ENCODE data around the gene RSPH1.

RSPH1 gene

DNA sequence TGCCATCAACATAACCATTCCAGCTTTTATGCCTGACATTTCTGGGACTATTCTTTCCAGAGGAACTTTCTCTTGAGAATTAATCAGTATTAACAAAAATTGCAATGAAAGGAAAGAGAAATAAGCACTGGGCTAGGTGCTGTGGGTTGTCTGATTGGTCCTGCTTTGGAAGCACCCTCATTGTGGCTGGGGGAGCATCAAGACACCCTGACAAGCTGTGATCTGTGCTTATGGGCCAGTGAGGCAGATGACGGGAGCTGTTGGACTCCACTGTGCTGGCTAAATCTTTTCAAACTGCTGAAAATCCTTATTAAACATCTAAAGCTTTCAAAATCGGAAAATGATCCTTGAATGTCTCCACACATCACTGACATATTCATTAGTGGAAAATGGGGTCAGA lies 72.3 kb downstream of the RSPH1 start:
- DNase-seq: no peak

DNA sequence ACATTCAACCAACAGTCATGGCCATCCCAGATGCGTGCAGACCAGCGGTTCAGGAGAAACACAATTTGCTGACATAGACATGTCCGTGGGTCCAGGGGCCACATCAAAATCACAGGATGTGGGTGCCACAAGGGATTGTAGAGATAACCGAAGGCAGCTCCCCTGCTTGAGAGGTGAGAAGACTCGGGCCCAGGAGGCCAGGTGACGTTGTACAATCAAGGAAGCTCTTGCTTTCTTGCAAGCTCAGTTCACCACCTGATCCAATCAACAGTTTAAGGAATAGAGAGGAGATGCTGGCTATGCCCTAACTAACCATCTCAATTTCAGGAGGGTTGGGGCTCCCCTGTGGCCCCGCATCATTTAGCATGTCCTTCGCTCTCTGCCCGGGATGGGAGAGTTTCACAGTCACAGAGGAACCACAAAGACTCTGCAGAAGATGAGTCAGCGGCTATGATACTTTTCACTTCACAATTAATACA lies 72.8 kb downstream of the RSPH1 start:
- DNase-seq: peak; percentile 80

Data from activated effector memory CD4-positive, alpha-beta T cell treated with anti-CD3 and anti-CD28 coated beads, Interleukin-2, amount 50 U/mL, for 16 hours (primary cell).